Esophagus muscularis mucosa (tissue), 3 donors: ENCODE measurements around the gene CYTL1.

Experiments used
- CTCF ChIP-seq, 3 experiments: fragments of 200-600 bp in 2 of 3; fragments of 450-650 bp in 1 of 3; sonication (generic) in 2 of 3; IDR thresholded peaks; one replicate each; pipeline ENCODE4 v1.5.1; 2017 to 2019; ENCODE audit warnings: antibody characterized with exemption in 3 of 3, mild to moderate bottlenecking in 2 of 3, moderate library complexity in 1 of 3
- POLR2A ChIP-seq: fragments of 450-650 bp; IDR thresholded peaks from one replicate; pipeline ENCODE4 v1.6.1; 2017; ENCODE audit warnings: antibody characterized with exemption, moderate library complexity, mild to moderate bottlenecking, low read depth
- POLR2AphosphoS5 ChIP-seq, 2 donors: sonication (generic); formaldehyde crosslinking; IDR thresholded peaks; one replicate each; pipeline ENCODE4 v1.6.1; 2017; ENCODE audit warnings: antibody characterized with exemption in 2 of 2

- TF ChIP-seq CTCF (IDR thresholded peaks at IDR 0.05) (no peak), POLR2AphosphoS5 (IDR thresholded peaks at IDR 0.05) (no peak), POLR2A (no peak)
Observed at GRCh38 chr4:5021546-5021945, 2.3 kb upstream of the CYTL1 start.
